OCI-LY7 (cell line): Measurements from ENCODE around the gene IQSEC1. TPM values are rescaled to one million over a fixed set of nuclear protein-coding genes. Genes with fewer than 3 reads are reported as not detected.

Experiments used
- BruUV-seq: library from RNA; stranded (reverse); fragments of 400-500 nt; replicated peaks from 2 replicates; lab custom pipeline; 2021; lab: Mats Ljungman, UMichigan
- CTCF ChIA-PET: fragments of 300-600 bp; sonication (Branson Sonifier 250); formaldehyde crosslinking; loops from one replicate; lab custom pipeline; 2022; ENCODE audit warnings: antibody characterized with exemption; ENCODE audit not compliant: unreplicated experiment; lab: Charles Lee
- POLR2A ChIA-PET: fragments of 300-600 bp; sonication (Branson Sonifier 250); formaldehyde crosslinking; loops from one replicate; lab custom pipeline; 2022; ENCODE audit warnings: antibody characterized with exemption; lab: Charles Lee
- DNase-seq: peaks from one replicate; pipeline ENCODE4 v3.0.0-alpha.2; 2015; ENCODE audit warnings: low spot score
- H2AFZ ChIP-seq: fragments of 200-600 bp; sonication (generic), shearing (Covaris generic); 2 replicates; pipeline ENCODE4 v1.6.1; 2014; ENCODE audit warnings: mild to moderate bottlenecking, antibody characterized with exemption, low read length, moderate library complexity
- H3K27ac ChIP-seq: fragments of 200-600 bp; sonication (generic); 2 replicates; pipeline ENCODE4 v1.5.1; 2014; ENCODE audit warnings: mixed run types, low read depth, mild to moderate bottlenecking, moderate library complexity, low read length, inconsistent platforms; ENCODE audit not compliant: poor library complexity, severe bottlenecking
- H3K36me3 ChIP-seq: fragments of 200-600 bp; sonication (generic); 2 replicates; pipeline ENCODE4 v1.6.1; 2014; ENCODE audit warnings: mild to moderate bottlenecking, antibody characterized with exemption, low read length, moderate library complexity, mixed read lengths; ENCODE audit not compliant: insufficient read depth
- H3K4me1 ChIP-seq: fragments of 200-600 bp; sonication (generic); 2 replicates; pipeline ENCODE4 v1.5.1; 2014; ENCODE audit warnings: mild to moderate bottlenecking, low read length; ENCODE audit not compliant: insufficient read depth, poor library complexity, severe bottlenecking
- H3K4me2 ChIP-seq: fragments of 200-600 bp; sonication (generic); 2 replicates; pipeline ENCODE4 v1.6.1; 2014; ENCODE audit warnings: mild to moderate bottlenecking, low read length
- H3K4me3 ChIP-seq: fragments of 200-600 bp; sonication (generic); 2 replicates; pipeline ENCODE4 v1.5.1; 2014; ENCODE audit warnings: mild to moderate bottlenecking, low read depth, low read length; ENCODE audit not compliant: poor library complexity, severe bottlenecking
- H3K79me2 ChIP-seq: fragments of 200-600 bp; sonication (generic); 2 replicates; pipeline ENCODE4 v1.6.1; 2016; ENCODE audit warnings: low read depth, mild to moderate bottlenecking, low read length, moderate library complexity, mixed read lengths; ENCODE audit not compliant: insufficient read depth
- H3K9me2 ChIP-seq: fragments of 200-600 bp; sonication (generic); 2 replicates; pipeline ENCODE4 v1.6.1; 2016; ENCODE audit warnings: mild to moderate bottlenecking, low read length, mixed read lengths; ENCODE audit not compliant: insufficient read depth
- H3K9me3 ChIP-seq: fragments of 200-600 bp; sonication (generic); 2 replicates; pipeline ENCODE4 v1.6.1; 2014; ENCODE audit warnings: mild to moderate bottlenecking, mixed run types, low read length, mixed read lengths
- H4K20me1 ChIP-seq: fragments of 200-600 bp; sonication (generic); 2 replicates; pipeline ENCODE4 v1.6.1; 2014; ENCODE audit warnings: mild to moderate bottlenecking, antibody characterized with exemption, low read length, moderate library complexity, mixed read lengths; ENCODE audit not compliant: insufficient read depth
- EZH2phosphoT487 ChIP-seq: fragments of 200-600 bp; sonication (generic); IDR thresholded peaks from 2 replicates; pipeline ENCODE4 v1.6.1; 2018; ENCODE audit warnings: low read depth, borderline replicate concordance, mild to moderate bottlenecking, mixed run types, antibody characterized with exemption, low read length, moderate library complexity, mixed read lengths
- intact Hi-C: fragments of 100-400 bp; cut with micrococcal nuclease; formaldehyde crosslinking; loops from one replicate; pipeline ENCODE4 v1.10.0; 2022; ENCODE audit not compliant: unreplicated experiment
- total RNA-seq, 2 experiments: library from RNA; depleted of rRNA in 1 of 2; stranded (reverse); fragments of >200 nt in 1 of 2; shearing (Covaris generic) in 1 of 2; gene quantifications; 2 replicates each; pipeline ENCODE4 v1.2.3, GENCODE V29; 2014 to 2022
- TF ChIP-seq, protein P1 (sequence below): fragments of 200-600 bp; sonication (generic); conservative IDR thresholded peaks from 2 replicates; pipeline ENCODE4 v1.5.1; 2014; ENCODE audit warnings: mild to moderate bottlenecking, antibody characterized with exemption, low read length, moderate library complexity, mixed read lengths

Gene IQSEC1
- total RNA-seq, 2 experiments from 2014 or later: 25.2 to 70.1 TPM

DNA sequence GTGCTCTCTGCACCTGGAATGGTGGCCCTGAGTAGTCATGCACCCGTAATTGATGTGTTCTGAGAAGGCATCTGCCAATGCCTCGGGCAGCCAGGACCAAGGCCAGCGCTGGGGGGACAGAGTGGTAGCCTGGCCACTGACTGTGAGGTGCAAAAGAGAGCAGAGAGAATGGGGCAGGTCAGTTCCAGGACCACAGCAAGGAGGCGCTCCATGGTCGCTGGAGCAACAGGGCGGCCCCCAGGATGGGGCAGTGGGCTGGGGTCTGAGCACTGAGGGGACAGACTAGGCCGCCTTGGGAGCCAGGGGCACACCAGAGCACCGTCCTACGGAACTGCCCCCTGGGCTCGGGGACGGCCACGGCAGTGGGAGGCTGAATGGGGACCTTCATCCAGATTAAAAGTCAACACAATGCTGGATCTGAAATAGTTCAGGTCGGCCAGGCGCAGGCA is 48.3 kb upstream of the IQSEC1 start:
- no TSS peak for BruUV-seq
- H3K27ac ChIP-seq: no peak overlapping the region
- H3K4me1 ChIP-seq: no peaks in the 10 kb centered on the region
- H3K9me3 ChIP-seq: no peaks in the 10 kb centered on the region
- H2AFZ ChIP-seq: no peak overlapping the region
- ChIA-PET POLR2A (no interaction called here), CTCF (no interaction called here)
- H3K4me2 ChIP-seq: no peak overlapping the region
- H3K79me2 ChIP-seq: no peaks in the 10 kb centered on the region
- no peak overlapping the region for H3K4me3 ChIP-seq
- no peaks in the 10 kb centered on the region for H3K36me3 ChIP-seq
- no peak for TF ChIP-seq EZH2phosphoT487
- TF ChIP-seq, protein P1, sequence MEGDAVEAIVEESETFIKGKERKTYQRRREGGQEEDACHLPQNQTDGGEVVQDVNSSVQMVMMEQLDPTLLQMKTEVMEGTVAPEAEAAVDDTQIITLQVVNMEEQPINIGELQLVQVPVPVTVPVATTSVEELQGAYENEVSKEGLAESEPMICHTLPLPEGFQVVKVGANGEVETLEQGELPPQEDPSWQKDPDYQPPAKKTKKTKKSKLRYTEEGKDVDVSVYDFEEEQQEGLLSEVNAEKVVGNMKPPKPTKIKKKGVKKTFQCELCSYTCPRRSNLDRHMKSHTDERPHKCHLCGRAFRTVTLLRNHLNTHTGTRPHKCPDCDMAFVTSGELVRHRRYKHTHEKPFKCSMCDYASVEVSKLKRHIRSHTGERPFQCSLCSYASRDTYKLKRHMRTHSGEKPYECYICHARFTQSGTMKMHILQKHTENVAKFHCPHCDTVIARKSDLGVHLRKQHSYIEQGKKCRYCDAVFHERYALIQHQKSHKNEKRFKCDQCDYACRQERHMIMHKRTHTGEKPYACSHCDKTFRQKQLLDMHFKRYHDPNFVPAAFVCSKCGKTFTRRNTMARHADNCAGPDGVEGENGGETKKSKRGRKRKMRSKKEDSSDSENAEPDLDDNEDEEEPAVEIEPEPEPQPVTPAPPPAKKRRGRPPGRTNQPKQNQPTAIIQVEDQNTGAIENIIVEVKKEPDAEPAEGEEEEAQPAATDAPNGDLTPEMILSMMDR: no peak
- H4K20me1 ChIP-seq: no peaks in the 10 kb centered on the region; the same call in 1 of the 2 replicates
- DNase-seq: no peak
- intact Hi-C loops: no loop called here
- no peaks in the 10 kb centered on the region for H3K9me2 ChIP-seq

DNA sequence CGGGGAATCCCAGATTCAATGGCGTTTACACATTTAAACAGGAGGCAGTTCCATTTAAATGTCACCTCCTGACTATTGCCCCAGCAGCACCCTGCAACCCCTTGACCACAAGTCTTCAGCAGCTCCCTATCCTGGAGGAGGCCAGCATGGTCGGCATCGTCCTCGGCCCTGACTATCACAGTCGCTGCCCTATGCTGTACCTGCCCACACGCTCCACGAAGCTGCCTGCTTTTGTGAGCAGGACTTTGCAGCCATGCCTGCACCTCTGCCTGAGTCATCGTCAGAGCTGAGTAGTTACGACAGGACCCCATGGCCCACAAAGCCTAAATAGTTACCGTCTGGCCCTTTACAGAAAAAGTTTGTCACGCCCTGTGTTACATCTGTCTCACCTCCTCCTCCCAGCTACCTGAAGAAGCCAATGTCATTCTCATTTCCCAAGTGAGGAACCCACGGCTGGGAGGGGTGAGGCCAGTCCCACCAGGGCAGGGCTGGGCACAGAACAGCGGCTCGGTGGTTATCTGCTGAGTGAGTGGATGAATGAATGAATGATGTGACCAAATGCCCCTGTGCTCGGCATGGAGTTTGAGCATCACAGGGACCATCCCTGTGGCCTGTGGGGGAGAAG is 47.8 kb upstream of the IQSEC1 start:
- Histone ChIP-seq H3K36me3 (no peaks in the 10 kb centered on the region), H3K4me1 (no peaks in the 10 kb centered on the region), H4K20me1 (no peaks in the 10 kb centered on the region; the same call in 1 of the 2 replicates), H3K27ac (no peak overlapping the region), H3K9me3 (no peaks in the 10 kb centered on the region), H3K79me2 (no peaks in the 10 kb centered on the region), H3K4me3 (no peak overlapping the region), H2AFZ (no peak overlapping the region), H3K4me2 (no peak overlapping the region), H3K9me2 (no peaks in the 10 kb centered on the region)
- TF ChIP-seq, protein P1: no peak
- TF ChIP-seq EZH2phosphoT487: no peak
- ChIA-PET CTCF (no interaction called here), POLR2A (no interaction called here)
- no TSS peak for BruUV-seq
- no peak for DNase-seq
- intact Hi-C loops: no loop called here

DNA sequence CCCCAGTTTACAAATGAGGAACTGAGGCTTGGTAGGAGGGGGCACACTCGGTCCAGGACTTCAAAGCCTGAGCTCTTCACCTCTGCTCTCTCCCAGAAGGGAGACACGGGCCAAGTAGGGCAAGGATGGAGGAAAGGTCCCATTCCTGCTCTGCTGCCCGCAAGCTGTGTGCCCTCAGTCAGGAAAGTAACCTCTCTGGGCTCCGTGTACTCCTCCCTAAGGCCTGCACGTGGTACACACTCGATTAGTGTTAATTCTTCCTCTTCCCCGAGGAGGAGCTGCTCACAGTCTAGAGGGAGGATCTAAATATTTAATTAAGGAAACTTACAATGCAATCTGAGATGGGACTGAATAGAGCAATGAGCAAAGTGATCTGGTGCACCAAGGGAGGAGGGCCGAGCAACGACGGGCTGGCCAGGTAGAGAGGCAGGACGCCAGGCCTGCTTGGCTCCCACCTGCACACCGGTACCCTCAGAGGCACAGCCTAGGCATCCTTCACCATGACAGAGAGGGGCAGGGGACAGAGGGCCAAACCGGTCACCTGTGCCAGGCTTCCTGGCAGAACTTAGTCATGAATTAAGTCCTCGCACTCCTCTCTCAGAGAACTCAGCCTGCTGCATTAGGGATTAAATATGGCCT is 47.2 kb upstream of the IQSEC1 start:
- no peaks in the 10 kb centered on the region for H3K4me1 ChIP-seq
- POLR2A ChIA-PET: interaction anchor here (1.4 kb wide), 1 partner anchor 10 kb away, joined by 7 read pairs; no protein-coding TSS in a partner anchor
- intact Hi-C loops: no loop called here
- H3K4me2 ChIP-seq: no peak overlapping the region
- H3K9me3 ChIP-seq: no peaks in the 10 kb centered on the region
- CTCF ChIA-PET: no interaction called here
- no peaks in the 10 kb centered on the region for H3K79me2 ChIP-seq
- no TSS peak for BruUV-seq
- no peak overlapping the region for H3K27ac ChIP-seq
- no peak overlapping the region for H2AFZ ChIP-seq
- no peak for TF ChIP-seq EZH2phosphoT487
- TF ChIP-seq, protein P1: no peak
- no peaks in the 10 kb centered on the region for H3K9me2 ChIP-seq
- H3K4me3 ChIP-seq: no peak overlapping the region
- H4K20me1 ChIP-seq: no peaks in the 10 kb centered on the region; the same call in 1 of the 2 replicates
- no peaks in the 10 kb centered on the region for H3K36me3 ChIP-seq
- no peak for DNase-seq
